GM18951 (cell line): Measurements from ENCODE around the gene ABCB9.

Source experiments
- POLR2A ChIP-seq: IDR thresholded peaks from 4 replicates; pipeline ENCODE4 v1.6.1; 2011; ENCODE audit warnings: mild to moderate bottlenecking; ENCODE audit not compliant: insufficient read length, insufficient read depth; ENCODE audit errors: extremely low read depth
- in situ Hi-C: fragments of 300-500 bp; cut with MboI; formaldehyde crosslinking; loops from one replicate; pipeline ENCODE4 v1.12.0; 2022; ENCODE audit warnings: low sequenced_read_pairs, mixed read lengths, inconsistent platforms; ENCODE audit not compliant: unreplicated experiment

ABCB9 gene

DNA sequence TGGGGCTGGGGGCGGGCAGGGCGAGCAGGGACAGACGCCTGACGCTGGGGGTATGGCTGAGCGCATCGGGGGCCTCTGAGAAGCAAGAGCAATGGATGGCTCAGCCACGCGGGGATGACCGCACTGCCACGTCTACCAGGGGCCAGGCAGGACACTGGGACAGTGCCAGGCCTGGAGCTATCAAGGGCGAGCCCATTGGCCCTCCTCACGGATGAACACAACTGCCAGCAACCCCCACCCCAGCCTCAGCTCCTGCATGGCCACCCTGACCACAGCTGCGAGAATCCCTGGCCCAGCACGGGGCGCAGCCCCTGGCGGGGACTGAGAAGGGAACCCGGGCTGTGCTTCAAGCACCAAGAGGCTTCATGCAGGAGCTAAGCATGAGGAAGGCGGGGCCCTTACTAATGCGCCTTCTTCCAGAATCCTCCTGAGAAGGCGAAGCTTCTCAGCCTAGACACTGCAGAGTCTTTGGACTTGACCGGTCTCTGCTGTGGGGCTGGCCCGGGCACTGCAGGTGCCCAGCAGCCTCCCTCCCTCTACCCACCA is 23.7 kb upstream of the ABCB9 start:
- in situ Hi-C loops, result no loop called here
- no peak for TF ChIP-seq POLR2A

DNA sequence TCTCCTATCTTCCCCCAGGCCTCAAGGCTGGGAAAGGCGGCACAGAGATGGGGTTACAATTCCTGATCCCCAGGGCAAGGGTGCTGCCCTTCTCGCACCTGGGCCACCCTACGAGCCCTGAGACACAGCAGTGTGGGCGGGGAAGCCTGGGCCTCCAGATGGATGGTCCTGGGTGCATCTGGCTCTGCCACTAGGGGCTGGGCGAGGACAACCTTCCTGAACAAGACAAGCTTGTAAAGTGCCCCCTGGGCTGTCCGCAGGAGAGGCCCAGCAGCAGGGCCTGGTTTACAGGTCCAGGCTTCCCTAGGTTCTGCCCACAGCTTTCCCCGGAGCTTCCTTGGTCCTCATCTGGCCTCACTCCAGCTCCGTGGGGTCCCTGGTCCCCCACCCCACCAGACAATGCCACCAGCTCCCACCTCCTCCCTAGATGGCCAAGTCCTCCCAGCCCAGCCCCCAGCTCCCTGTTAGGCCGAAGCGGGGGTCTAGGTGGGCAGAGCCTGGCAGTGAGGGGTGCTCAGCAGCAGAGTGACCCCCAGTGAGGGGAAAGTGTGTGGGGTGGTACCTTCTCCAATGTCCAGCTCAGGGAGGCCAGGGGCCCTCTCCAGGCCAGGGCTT is 23.1 kb upstream of the ABCB9 start:
- in situ Hi-C loops, result no loop called here
- TF ChIP-seq POLR2A, result no peak

DNA sequence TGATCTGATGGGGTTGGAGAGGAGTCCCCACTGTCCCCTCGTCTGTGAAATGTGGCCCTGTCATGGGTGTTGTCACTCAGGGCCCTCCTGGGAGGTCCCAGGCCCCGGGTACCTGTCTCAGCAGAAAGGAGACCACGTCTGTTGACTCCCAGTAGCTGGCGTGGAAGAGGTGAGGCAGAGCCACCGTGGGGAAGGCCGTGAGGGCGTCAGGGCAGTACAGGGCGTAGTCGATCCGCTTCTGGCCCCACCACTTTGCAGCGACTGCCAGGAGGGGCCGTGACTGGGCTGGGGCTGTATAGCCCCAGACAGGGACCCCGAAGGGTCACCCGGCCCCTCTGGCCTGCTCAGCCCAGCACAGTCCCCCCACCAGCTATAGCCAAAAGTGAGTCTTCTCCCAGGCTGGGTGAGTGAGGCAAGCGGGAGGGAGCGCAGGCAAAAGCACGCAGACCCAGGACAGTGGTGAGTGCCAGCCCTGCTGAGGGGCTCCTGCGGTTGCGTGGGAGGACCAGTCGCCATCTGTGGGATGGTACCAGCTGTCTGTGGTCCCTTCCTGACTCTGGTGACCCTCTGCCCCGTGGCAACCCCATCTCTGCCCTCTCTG is 22.4 kb upstream of the ABCB9 start:
- no peak for TF ChIP-seq POLR2A
- in situ Hi-C loops, result no loop called here

DNA sequence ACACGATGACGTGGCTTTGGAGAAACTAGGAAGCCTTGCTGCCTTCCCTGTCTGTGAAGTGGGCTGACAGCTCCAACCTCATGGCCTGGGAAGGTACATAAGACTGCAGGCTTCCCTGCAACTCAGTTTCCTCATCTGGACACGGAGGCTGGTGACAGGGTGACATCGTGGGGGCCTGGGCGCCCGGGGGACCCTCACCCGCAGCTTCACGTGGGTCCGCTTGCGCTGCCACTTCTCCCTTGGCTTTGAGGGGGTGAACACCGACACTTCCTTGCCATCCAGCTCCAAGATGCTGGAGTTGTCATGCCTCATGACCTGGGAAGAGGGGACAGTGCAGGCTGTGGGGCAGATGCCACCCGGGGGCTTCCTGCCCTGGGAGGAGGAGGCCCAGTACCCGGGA is 21.8 kb upstream of the ABCB9 start:
- in situ Hi-C loops, result no loop called here

DNA sequence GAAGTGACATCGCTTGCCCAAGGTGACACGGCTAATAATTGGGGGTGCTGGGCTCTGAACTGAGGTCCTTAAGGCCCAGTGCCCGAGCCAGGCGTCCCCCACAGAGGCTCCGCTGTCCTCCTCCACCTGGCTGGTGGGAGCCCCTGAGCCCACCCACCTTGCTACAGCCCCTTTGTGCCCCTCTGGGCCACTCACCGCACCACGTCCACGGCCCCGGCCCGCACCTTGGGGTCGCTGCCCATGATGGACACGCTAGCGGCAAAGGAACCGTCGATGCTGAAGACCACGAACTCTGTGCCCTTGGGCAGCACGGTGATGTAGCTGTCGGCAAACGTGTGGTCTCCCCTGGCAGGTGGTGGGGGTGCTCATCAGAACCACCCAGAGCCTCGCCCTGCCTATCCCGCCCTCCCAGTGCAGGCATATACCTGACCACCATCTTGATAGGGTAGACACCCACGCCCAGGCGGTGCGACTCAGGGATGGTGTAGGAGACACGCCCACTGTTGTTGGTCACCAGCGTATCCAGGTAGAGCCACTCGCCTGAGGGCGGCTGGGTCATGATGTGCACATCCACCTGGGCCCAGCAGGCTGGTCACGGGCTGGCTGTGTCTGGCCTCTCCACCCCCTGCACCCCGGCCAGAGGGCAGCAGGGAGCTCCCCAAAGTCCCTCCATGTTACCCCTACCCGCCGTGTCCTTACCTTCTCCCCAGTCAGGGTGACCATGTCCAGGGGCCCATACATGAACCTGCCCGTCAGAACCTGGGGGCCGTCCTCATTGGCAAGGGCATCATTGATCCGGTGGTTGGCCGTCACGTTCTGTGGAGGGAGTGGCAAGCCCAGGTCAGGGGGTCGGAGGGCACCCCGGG is 21.1 kb upstream of the ABCB9 start:
- in situ Hi-C loops, result no loop called here
- no peak for TF ChIP-seq POLR2A

More for the DNA sequence above, 21.8 kb upstream of the ABCB9 start:
- no peak for TF ChIP-seq POLR2A

DNA sequence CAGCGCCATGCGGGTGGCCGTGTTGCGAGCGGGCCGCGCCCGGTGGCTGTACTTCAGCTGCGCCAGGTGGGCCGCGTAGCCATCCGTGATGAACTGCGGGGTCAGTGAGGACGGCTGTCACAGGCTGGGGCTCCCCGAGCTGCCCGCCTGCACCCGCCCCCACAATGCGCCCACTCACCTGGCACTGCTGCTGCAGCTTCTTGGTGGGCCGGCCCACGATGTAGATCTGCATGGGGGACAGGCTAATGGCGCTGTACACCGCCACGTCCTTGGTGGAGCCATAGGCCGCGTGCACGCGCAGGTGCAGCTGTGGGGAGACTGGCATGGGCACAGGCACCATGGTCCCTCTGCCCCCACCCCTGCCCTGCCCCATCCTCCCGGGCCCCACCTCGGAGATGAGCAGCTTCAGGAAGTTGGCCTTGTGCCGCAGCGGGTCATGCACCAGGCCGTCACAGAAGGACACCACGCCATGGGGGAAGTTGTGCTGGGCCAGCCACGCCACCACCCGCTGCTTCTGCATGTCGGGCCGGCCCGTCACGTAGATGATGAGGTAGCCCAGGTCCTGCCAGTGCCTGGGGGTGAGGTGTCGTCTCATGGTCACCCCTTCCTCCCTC is 20.1 kb upstream of the ABCB9 start:
- no peak for TF ChIP-seq POLR2A
- in situ Hi-C loops, result no loop called here

DNA sequence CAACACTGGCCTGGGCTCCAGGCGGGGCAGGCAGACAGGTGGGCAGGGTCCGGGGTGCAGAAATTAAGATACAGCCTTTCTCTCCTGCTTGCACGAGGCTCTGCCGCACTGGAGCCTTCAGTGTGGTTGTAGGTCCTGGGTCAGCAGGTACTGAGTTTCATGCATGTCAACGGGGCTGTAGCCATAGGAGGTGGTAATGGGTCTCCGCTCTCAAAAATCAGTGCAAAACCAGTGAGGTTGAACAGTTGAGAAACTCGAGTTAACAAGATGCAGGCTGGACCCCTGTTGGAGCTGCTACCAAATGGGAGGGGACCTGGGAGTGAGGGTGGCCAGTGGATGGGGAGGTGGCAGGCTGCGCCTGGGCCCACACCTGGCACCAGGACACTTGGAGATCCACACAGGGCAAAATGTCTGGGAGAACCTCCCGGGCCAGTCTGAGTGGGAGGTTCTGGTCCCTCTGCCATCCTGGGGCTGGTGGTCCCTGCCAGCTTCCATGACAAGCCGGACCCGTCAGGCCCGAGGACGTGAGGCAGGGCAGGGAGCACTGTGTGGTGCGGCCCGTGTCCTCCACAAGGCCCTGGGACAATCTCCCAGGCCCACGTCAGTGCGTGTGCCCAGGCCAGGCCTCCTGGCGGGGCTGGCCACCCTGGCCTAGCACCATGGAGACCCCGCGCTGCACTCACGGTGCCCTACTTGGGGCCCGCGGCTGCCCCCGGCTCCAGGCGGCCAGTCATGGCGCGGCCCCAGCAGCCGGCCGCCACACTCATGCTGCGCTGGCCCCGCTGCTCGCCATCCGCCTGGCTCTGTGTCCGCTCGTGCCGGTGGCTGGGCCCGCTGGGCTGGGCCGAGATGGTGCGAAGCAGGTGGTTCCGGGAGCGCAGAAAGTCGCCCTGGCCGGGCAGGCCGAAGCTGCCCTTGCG is 19.3 kb upstream of the ABCB9 start:
- TF ChIP-seq POLR2A, result no peak
- in situ Hi-C loops, result no loop called here

DNA sequence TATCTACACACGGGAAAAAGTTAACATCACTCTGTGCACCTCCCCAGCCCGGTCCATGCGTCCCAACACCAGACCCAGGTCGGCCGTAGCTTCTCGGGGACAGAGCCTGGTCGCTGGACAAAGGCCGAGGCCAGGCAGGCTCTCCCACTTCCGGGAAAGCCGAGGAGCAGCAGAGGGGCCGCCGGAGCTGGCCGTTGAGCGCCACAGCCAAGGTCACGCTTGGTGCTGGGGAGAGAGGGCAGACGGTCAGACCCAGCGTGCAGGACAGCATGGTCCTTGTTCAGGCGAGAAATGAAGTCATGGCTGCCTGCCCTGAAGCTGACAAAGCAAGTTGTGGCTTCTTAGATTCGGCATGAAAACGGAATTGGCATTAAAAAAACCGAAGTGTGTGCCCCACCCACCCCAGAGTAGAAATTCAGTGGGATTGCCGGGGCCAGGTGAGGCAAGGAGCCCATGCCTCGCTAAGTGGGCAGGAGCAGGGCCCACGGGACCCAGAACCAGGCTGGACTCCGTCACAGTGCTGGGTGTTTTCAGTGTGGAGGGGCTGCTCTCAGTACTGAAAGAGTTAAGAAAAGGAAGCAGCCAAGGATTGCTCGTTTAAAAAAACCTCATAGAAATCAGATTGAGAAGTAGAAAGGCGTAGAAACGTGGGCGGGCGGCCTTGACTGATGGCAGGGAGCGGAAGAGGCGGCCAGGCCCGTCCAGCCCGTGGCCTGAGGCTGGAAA is 18.5 kb upstream of the ABCB9 start:
- no peak for TF ChIP-seq POLR2A
- in situ Hi-C loops, result no loop called here

DNA sequence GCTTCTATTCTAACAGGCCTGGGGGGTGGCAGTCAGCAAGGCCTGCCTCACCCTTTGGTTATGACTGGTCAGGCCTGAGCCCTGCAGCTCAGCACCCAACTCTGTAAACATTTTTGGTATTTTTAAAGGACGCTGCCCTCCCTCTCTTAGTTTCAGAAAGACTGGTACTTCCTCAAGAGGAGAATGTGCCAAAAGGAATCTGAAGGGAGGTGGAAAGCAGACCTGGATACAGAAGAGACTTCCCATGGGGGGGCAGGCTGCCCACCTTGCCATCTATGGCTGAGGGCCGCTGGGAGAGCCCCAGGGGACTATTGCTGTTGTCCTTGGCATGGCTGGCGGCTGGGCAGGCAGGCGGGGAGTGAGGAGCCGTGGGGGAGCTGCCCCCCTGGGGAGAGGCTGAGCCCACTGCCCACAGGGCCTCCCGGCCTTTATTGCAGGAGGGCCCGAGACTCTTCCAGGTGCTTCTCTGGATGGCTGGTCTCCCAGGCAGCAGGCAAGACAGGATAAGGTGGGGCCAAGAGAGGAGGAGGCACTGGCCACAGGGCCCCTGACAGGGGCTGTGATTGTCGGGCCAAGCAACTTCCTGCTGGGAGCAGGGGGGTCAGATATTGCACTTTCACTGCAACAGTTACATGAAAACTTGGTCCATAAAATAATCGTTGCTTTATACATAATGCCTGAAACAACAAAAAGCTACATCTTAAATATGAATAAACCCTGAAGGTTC is 17.7 kb upstream of the ABCB9 start:
- TF ChIP-seq POLR2A, result peak; percentile 19
- in situ Hi-C loops, result no loop called here

DNA sequence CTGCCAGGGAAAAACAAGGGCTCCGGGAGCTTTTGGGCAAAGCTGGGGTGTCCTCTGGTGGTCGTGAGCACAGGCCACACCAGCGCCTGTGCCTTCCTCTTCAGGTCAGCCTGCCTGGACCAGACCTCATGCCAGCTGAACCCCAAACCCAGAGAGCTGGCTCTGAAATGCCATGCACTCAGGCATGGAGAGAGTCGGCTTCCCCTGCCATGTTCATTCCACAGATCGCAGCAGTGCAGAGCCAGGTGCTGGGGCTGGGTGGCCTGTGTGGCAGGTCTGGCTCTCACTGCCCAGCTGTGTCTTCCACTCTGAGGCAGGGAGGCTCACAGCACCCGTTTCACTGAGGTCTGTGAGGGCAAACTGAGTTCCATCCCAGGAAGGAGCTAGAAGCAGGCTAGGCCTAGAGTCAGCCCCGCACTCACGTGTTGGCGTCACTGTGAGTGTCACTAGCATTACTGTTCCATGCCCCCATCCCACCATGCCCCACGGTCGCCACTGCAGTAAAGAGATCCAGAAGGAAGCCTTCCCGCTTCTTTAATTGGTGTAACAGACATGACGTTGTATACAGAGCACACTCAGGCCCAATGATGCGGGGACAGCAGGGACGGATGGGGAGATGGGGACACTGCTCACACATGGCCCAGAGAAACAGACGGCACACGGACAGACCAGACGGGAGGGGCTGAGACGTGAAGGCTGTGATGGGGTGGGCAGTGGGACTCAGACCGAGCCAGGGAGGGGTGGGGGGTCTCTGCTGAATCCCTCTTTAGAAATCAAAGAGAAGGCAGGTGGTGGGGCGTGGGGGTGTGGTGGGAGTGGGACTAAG is 16.9 kb upstream of the ABCB9 start:
- in situ Hi-C loops, result no loop called here
- TF ChIP-seq POLR2A, result no peak
